Parathyroid adenoma (tissue), 2 donors: ENCODE measurements around the gene ZNF804A.

Source experiments
- H2AFZ ChIP-seq: fragments of 300-600 bp; sonication (generic); one replicate; pipeline ENCODE4 v1.7.0; 2017; ENCODE audit warnings: antibody characterized with exemption, mild to moderate bottlenecking
- H3K27ac ChIP-seq: fragments of 300-600 bp; sonication (generic); one replicate; pipeline ENCODE4 v1.7.0; 2017
- H3K27me3 ChIP-seq: fragments of 300-600 bp; sonication (generic); one replicate; pipeline ENCODE4 v1.7.0; 2017; ENCODE audit warnings: low read length; ENCODE audit not compliant: control insufficient read depth, insufficient read depth
- H3K36me3 ChIP-seq: fragments of 300-600 bp; sonication (generic); one replicate; pipeline ENCODE4 v1.7.0; 2017; ENCODE audit warnings: low read length; ENCODE audit not compliant: control insufficient read depth, insufficient read depth
- H3K4me1 ChIP-seq: fragments of 300-600 bp; sonication (generic); one replicate; pipeline ENCODE4 v1.7.0; 2017; ENCODE audit warnings: control low read depth
- H3K4me2 ChIP-seq: fragments of 300-600 bp; sonication (generic); one replicate; pipeline ENCODE4 v1.7.0; 2017; ENCODE audit warnings: low read length
- H3K4me3 ChIP-seq: fragments of 300-600 bp; sonication (generic); one replicate; pipeline ENCODE4 v1.7.0; 2017; ENCODE audit warnings: low read depth, low read length
- H3K79me2 ChIP-seq: fragments of 300-600 bp; sonication (generic); one replicate; pipeline ENCODE4 v1.7.0; 2017; ENCODE audit warnings: control low read depth
- H3K9ac ChIP-seq: fragments of 300-600 bp; sonication (generic); one replicate; pipeline ENCODE4 v1.7.0; 2017; ENCODE audit warnings: mild to moderate bottlenecking
- H3K9me3 ChIP-seq: fragments of 300-600 bp; sonication (generic); one replicate; pipeline ENCODE4 v1.7.0; 2017; ENCODE audit warnings: low read length; ENCODE audit not compliant: control insufficient read depth
- CTCF ChIP-seq: fragments of 300-600 bp; sonication (generic); IDR thresholded peaks from one replicate; pipeline ENCODE4 v1.7.0; 2017; ENCODE audit warnings: antibody characterized with exemption, mild to moderate bottlenecking
- donor health status: primary hyperparathyroidism.

Gene ZNF804A

DNA sequence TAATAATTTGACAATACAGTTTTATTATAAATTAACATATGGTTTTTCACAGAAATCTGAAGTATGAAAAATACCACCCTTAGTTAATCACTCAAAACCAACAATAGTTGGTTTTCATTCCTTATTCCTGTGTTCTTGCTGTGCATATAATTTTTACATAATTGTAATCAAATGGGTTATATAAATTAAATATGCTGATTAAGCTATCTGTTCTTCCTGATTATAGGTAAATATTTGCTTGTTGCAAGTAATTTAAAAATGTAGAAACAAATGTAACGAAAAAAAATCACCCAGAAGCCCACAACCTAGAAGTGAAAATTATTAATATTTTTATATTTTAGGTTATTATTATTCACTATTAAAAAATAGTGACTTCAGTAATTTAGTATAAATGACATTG is 98.3 kb downstream of the ZNF804A start:
- no peak overlapping the region for H3K9ac ChIP-seq
- no peak overlapping the region for H2AFZ ChIP-seq
- no peaks in the 10 kb centered on the region for H3K9me3 ChIP-seq
- no peaks in the 10 kb centered on the region for H3K36me3 ChIP-seq
- H3K4me3 ChIP-seq: no peak overlapping the region
- TF ChIP-seq CTCF: no peak
- no peaks in the 10 kb centered on the region for H3K79me2 ChIP-seq
- H3K4me2 ChIP-seq: no peak overlapping the region
- H3K27me3 ChIP-seq: no peaks in the 10 kb centered on the region
- no peak overlapping the region for H3K27ac ChIP-seq
- H3K4me1 ChIP-seq: no peaks in the 10 kb centered on the region

GRCh38 chr2:184698476-184698875 is 100.1 kb downstream of the ZNF804A start:
- no peak overlapping the region for H3K4me3 ChIP-seq
- H3K4me2 ChIP-seq: no peak overlapping the region
- no peak overlapping the region for H3K9ac ChIP-seq
- H3K9me3 ChIP-seq: no peaks in the 10 kb centered on the region
- H3K27ac ChIP-seq: no peak overlapping the region
- H3K27me3 ChIP-seq: no peaks in the 10 kb centered on the region
- H3K79me2 ChIP-seq: no peaks in the 10 kb centered on the region
- no peak overlapping the region for H2AFZ ChIP-seq
- no peaks in the 10 kb centered on the region for H3K36me3 ChIP-seq
- no peak for TF ChIP-seq CTCF
- no peaks in the 10 kb centered on the region for H3K4me1 ChIP-seq

DNA sequence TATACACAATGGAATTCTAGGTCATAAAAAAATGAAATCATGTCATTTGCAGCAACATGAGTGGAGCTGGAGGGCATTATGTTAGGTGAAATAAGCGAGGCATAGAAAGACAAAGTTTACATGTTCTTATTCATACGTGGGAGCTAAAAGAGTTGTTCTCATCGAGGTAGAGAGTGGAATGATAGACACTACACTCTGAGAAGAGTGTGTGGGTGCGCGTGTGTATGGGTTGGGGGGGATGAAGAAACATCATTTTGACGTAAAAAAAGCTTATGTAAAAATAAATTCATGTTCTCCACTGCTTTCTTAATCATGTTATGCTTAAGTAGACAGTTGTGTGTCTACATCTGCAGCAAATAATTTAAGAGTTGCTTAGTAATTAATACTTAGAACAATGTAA is 123.6 kb downstream of the ZNF804A start:
- Histone ChIP-seq H3K4me1 (no peaks in the 10 kb centered on the region), H3K9ac (no peak overlapping the region), H3K27ac (no peak overlapping the region), H3K27me3 (no peaks in the 10 kb centered on the region), H2AFZ (no peak overlapping the region), H3K4me3 (no peak overlapping the region), H3K4me2 (no peak overlapping the region), H3K79me2 (no peaks in the 10 kb centered on the region), H3K36me3 (no peaks in the 10 kb centered on the region), H3K9me3 (no peaks in the 10 kb centered on the region)
- TF ChIP-seq CTCF: no peak

DNA sequence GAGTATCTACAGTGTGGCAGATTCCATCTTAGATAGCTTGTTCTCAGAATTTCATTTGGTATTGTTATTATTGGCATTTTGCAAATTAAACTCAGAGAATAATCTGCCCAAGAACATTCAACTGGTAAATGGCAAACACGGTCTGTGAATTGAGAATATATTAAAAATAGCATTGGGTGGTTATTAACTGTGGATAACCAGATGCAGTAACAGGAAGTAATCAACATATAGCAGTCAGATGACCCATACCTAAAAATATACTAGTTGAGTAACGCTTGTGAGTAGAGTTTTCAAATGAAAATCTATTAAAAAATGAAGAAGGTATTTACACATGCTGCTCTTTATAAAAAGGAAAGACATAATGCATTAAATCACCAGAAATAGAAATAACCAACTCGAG is 129.5 kb downstream of the ZNF804A start:
- H3K27me3 ChIP-seq: no peaks in the 10 kb centered on the region
- no peaks in the 10 kb centered on the region for H3K9me3 ChIP-seq
- H3K79me2 ChIP-seq: no peaks in the 10 kb centered on the region
- no peaks in the 10 kb centered on the region for H3K36me3 ChIP-seq
- no peak for TF ChIP-seq CTCF
- no peak overlapping the region for H3K4me2 ChIP-seq
- H3K9ac ChIP-seq: no peak overlapping the region
- no peak overlapping the region for H3K27ac ChIP-seq
- H3K4me3 ChIP-seq: no peak overlapping the region
- H3K4me1 ChIP-seq: no peaks in the 10 kb centered on the region
- no peak overlapping the region for H2AFZ ChIP-seq

DNA sequence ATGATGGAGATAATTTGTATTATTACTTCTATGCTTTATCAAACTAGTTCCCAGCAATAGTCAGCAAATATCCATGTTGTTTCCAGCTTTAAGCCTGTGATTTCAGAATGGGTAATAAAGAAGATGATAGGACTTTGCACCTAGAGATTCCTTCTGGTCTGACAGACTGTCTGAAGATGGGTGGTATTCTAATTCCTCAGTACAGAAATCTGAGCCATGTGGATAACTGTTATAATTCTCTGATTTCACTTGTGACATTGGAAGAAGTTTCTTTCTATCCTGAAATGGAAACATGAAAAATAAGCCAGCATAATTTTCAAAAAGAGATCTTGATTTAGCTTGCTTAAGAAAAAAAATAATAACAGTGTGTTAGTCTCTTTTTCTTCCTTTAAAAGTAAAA is 130.1 kb downstream of the ZNF804A start:
- H3K79me2 ChIP-seq: no peaks in the 10 kb centered on the region
- H3K9ac ChIP-seq: no peak overlapping the region
- no peaks in the 10 kb centered on the region for H3K36me3 ChIP-seq
- no peak for TF ChIP-seq CTCF
- H3K4me2 ChIP-seq: no peak overlapping the region
- H2AFZ ChIP-seq: no peak overlapping the region
- no peak overlapping the region for H3K27ac ChIP-seq
- no peaks in the 10 kb centered on the region for H3K27me3 ChIP-seq
- no peaks in the 10 kb centered on the region for H3K4me1 ChIP-seq
- no peak overlapping the region for H3K4me3 ChIP-seq
- no peaks in the 10 kb centered on the region for H3K9me3 ChIP-seq
